ENCODE results near the gene ZCCHC24. TPM values are rescaled to one million over a fixed set of nuclear protein-coding genes. Genes with fewer than 3 reads are reported as not detected.
"Not testable (repeated sequence)": the region's sequence is repeated elsewhere in the genome, so short reads cannot be mapped to it uniquely, and the experiment has no call there.

The ZCCHC24 gene
- total and polyA plus RNA-seq, 9 donors: 21.6 to 92.1 (median 58.3) TPM

- Histone ChIP-seq H3K9me3 (no peaks in the 10 kb centered on the region), H3K4me3 (no peak overlapping the region), H3K4me1 (ENCODE audit: insufficient read depth) (no peaks in the 10 kb centered on the region), H3K36me3 (no peaks in the 10 kb centered on the region), H3K27me3 (no peaks in the 10 kb centered on the region), H3K27ac (no peak overlapping the region)
- no peak for TF ChIP-seq CTCF (IDR thresholded peaks at IDR 0.05)
- no peak for TF ChIP-seq POLR2A (IDR thresholded peaks at IDR 0.05)
- no peak for TF ChIP-seq EP300 (IDR thresholded peaks at IDR 0.05)
- no peak for DNase-seq
- 82 to 95% (median 94%) methylated on average over 5 of the region's 5 CpGs for WGBS, 3 donors
- intact Hi-C loops (cut with DNase I): no loop called here
Observed at GRCh38 chr10:79447911-79448731, 2.7 kb upstream of the ZCCHC24 start.

GRCh38 chr10:79447249-79447648 lies 1.8 kb upstream of the ZCCHC24 start:
- H3K9me3 ChIP-seq; H3K36me3 ChIP-seq; H3K4me1 ChIP-seq (ENCODE audit: insufficient read depth); H3K4me3 ChIP-seq; intact Hi-C loops (cut with DNase I); DNase-seq; H3K27ac ChIP-seq; H3K27me3 ChIP-seq: not testable (repeated sequence)
- WGBS, 3 donors: 85 to 90% (median 87%) methylated on average over 6 of the region's 6 CpGs

GRCh38 chr10:79446758-79447084 lies 1.3 kb upstream of the ZCCHC24 start:
- DNase-seq: peak in 3 of 5 donors; percentile 78 to 85 (median 84)
- H3K4me3 ChIP-seq: peak overlapping the region; percentile 99
- H3K4me1 ChIP-seq (ENCODE audit: insufficient read depth): peaks cover 5% of the 10 kb centered on the region
- no peaks in the 10 kb centered on the region for H3K27me3 ChIP-seq
- intact Hi-C loops (cut with DNase I): no loop called here
- TF ChIP-seq EP300 (IDR thresholded peaks at IDR 0.05) (no peak), CTCF (IDR thresholded peaks at IDR 0.05) (no peak), POLR2A (IDR thresholded peaks at IDR 0.05) (no peak)
- WGBS, 3 donors: 25 to 44% (median 30%) methylated on average over 12 to 16 of the region's 16 CpGs
- H3K9me3 ChIP-seq: no peaks in the 10 kb centered on the region
- H3K27ac ChIP-seq: peak overlapping the region; percentile 54 to 83
- H3K36me3 ChIP-seq: no peaks in the 10 kb centered on the region

DNA sequence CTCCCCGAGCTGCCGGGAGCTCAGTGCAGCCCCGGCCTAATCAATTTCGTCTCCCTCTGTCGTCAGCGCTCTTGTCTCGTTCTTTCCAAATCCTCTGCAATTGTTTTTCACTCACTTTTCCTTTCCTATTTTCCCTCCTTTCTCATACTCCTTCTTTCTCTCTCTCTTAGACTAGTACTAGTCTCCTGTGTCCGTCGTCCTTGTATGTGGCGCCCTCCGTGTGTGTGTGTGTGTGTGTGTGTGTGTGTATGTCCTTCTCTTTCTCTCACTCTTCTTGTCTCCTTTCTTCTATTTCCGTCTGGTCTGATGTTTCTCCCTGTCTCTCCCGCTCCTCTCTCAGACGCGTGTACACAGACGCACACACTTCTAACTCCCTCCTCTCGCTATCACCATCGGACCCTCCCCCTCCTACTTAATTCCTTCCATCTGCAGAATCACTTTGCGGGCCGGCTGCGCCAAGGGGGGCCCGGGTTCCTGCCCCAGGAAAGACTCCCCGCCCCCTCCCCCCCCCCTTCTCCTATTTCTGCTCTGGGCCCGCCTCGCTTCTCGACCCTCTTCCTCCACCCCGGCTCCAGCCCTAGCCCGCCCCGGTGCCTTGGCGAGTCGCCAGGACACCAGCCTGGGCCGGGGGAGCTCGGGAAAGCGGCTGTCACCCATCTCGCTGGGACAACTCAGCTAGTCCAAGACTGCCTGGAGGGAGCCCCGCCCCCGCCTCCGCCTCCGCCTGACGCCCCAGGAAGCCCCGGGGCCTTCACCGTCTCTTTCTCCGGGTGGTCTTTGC lies 743 bp upstream of the ZCCHC24 start:
- intact Hi-C loops (cut with DNase I): loop anchor here in 1 of 4 donors (2.0 kb wide), 1 partner anchor 45 kb away; no protein-coding TSS in a partner anchor

More for the DNA sequence above, 743 bp upstream of the ZCCHC24 start:
- Histone ChIP-seq H3K36me3 (no peaks in the 10 kb centered on the region), H3K4me3 (peak overlapping the region; percentile 99), H3K4me1 (ENCODE audit: insufficient read depth) (peaks cover 5% of the 10 kb centered on the region), H3K27ac (peak overlapping the region; percentile 54 to 83), H3K27me3 (no peaks in the 10 kb centered on the region), H3K9me3 (no peaks in the 10 kb centered on the region)
- DNase-seq: peak in 3 of 5 donors; percentile 76 to 85 (median 84)
- TF ChIP-seq CTCF (IDR thresholded peaks at IDR 0.05) (no peak), POLR2A (IDR thresholded peaks at IDR 0.05) (peak; percentile 59)
- WGBS, 3 donors: 0 to 2% (median 1%) methylated on average over 26 to 43 of the region's 43 CpGs
